ENCODE measurements around the gene SORBS1.

The SORBS1 gene

DNA sequence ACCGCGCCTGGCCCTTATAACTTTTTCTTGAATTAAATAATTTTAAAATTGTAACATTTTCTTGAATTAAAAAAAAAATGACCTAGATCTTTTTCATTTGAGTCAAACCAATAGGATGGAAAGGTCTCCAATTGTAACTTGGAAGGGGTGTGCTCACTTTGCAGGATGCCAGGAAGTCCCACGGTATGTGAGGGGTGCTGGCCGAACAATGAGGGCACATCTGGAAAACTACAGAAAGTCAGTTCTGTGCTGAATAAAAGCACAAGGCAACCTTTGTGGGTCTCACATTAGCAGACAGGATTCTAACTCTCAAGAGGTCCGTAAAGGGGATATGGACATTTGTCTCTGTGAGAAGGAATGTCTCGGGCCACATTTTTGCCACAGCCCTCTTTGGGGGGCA is 217.6 kb downstream of the SORBS1 start:
- DNase-seq (ENCODE audit: low read depth), result no peak

DNA sequence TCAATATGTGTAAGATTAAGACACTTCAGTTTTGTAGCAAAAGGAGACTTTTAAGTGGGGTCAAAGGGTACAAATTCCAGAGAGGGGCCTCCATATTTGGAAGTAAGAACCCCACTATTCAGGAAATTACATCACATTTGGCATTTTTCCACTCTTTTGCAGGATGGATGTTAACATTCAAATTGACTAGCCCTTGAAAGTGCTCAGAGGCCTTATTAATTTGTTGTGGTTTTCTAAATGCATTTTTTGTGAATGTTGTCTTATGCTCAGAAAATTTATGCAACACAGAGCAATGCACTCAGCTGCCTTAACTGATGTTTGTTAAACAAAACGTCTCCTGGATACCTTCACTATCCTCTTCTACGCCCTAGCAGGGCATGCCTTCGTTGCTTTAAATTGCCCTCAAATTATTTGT is 219.4 kb downstream of the SORBS1 start:
- DNase-seq (ENCODE audit: low read depth), result no peak

DNA sequence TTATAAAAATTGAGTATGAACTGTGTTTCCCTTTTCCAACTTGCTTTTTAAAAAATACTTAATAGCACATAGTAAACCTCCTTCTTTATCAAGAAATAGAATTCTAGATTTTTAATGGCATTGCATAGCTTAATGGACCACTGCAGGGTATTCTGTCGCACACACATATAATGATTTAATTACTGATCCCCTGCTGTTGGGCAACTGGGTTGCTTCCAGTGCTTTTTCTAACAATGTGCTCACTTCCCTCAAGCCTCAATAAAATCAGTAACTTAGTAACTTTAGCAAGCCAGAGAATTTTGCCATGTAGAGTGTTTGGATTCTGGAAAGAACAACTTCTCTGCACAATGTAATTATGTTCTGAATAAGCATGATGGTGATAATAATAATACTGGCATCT is 221.3 kb downstream of the SORBS1 start:
- DNase-seq (ENCODE audit: low read depth), result no peak

DNA sequence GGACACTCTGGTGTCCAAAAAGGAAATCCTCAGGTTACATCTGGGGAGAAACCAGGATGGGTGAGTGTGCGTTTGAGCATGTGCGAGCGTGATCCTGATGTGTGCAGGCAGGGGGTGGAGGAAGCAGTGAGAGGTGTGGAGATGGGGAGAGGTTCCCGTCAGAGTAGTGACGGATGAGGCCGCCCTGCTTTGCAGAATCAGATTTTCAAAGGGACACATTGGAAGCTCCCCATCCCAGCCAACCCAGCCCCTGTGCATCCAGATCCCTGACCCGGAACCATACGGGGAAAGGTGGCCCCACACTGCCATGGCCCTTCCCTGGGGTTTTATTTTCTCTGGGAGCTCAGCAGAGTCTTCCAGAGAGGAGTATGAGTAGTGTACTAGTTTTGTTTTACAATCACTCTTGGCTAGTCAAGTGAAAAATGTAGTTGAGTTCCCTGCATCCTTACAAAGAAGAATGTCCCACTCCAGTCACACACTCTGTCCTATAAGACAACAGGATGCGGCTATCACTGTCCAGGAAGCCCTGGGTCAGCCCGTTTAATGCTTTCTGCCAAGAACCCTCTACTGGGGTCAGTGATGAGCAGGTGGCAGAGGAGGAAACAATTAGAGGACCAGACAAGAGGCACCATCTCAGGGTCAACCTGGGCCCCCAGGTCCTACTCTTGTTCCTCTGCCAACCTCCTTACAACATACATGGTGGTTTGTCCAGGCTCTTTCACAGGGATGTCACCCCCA is 223.6 kb downstream of the SORBS1 start:
- no peak for DNase-seq (ENCODE audit: low read depth)

DNA sequence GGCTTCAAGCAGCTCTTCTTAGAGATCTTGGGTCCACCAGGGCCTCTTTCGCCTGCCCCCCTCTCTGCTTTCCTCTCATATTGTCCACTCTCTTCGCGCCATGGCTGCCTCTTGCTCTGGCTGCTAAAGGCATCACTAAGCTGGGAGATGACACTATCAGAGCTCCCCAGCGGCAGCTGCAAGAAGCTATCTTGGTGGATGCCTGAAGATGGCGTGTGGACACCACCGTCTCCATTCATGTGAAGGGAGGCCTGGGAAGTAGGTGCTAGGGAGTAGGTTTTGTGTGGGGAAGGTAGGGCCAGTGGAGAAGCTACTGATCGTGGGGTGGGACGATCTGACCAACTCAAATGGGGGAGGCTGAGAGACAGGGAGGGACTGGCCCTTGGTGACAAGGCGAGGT is 224.5 kb downstream of the SORBS1 start:
- DNase-seq (ENCODE audit: low read depth), result no peak

DNA sequence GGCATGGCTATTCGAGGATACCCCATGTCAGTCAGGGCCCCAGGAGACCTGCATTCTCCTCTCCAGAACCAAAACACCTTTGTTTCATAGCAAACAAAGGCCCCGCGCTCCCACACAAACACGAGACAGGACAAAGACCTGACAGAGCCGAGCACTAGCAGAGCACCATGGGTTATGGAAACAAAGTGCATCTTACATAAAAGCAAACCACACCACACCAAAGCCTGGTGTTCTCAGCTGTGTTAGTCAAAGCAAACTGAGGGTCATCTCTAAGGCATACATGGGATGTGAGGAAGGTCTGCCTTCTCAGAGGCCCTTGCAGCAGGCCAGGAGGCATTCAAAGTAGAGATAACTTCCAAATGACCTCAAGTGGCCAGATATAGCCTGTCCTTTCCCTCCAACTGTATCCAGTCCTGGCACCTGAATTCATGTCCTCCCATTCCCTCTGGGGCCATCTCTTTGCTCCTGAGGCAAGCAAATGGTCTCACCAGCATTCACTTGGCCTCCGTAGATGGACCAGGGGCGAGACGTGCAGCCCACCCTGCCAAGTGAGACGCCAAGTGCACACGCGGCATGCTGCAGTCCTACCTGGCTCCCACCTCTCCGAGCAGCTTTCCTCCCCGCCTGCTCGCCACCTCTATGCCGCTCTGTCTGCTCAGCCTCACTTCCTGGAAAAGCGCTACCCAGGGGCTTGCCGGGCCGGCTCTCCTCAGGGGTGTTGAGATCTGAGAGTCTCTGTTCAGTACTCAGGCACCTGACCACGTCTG is 225.1 kb downstream of the SORBS1 start:
- DNase-seq (ENCODE audit: low read depth), result no peak

DNA sequence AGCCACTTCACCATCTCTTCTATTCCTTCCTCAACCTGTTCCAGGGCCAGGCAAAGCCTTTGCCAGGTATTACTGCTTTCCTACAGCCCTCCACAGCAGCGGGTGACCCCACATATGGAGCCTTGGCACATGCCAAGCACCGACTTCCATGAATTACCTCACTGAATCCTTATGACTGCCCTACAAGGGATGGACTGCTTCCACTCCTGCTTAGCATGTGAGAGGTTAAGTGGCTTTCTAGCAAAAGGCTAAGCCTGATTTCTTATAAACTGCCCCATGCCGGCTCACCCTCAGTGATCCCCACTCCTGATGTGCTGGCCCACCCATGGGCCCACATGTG is 226.4 kb downstream of the SORBS1 start:
- no peak for DNase-seq (ENCODE audit: low read depth)

DNA sequence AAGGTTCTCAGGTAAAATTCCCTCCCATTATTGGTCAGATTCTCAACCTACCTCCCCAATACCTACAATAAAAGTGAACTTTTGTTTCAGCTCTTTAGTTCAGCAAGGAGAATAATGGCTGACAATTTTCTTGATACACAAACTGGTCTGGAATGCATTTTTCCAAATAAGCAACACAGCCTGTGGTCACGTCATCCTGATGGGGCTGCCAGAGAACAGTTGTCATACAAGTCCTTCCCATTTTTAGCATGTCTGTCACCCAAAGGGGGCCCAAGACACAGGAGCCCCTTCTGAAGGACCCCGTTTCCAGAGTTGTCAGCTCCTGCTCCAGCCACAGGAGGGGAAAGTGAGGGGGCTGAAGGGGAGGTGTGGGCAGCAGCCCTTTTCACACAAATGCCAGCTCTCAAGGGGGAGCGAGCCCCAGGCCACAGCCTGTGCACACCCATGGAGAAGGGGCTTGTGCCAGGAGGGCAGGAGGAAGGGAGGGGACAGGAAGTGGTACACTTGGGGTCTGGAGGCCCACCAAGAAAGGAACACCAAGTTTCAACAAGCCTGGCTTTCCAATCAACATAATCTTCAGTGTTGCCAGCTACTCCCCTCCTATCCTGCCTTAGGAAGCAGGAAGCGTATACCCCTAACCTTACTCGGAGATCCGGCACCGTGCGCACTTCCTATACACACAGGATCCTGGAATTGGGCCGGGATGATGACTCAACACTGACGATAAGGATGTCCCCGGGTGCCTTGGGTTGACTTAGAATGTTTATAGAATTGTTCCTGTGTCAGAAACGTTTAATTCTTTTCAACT is 227.0 kb downstream of the SORBS1 start:
- peak; percentile 33 for DNase-seq (ENCODE audit: low read depth)

DNA sequence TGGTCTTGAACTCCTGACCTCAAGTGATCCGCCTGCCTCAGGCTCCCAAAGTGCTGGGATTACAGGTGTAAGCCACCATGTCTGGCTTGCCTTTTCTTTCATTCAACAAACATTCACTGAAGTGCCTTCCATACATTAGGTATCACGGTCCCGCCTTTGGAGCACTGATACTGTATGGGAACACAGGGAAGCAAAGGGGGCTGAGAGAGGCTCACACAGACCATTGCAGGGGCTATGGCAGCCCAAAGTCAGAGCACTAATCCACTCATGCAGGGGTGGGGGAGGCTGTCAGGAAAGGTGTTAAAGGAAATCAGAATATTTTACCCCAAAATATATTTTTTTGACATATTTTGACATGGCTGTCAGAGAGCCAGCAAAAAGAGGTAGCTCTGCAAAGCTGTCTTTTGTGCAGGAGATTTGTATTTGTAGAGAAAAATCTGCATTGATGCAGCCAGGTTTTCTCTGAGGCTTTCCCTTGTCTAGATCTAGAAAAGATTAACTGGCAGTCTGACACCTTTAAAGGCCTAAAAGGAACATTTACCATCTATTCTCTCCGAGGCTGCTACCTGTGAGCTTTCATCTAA is 228.4 kb downstream of the SORBS1 start:
- no peak for DNase-seq (ENCODE audit: low read depth)

DNA sequence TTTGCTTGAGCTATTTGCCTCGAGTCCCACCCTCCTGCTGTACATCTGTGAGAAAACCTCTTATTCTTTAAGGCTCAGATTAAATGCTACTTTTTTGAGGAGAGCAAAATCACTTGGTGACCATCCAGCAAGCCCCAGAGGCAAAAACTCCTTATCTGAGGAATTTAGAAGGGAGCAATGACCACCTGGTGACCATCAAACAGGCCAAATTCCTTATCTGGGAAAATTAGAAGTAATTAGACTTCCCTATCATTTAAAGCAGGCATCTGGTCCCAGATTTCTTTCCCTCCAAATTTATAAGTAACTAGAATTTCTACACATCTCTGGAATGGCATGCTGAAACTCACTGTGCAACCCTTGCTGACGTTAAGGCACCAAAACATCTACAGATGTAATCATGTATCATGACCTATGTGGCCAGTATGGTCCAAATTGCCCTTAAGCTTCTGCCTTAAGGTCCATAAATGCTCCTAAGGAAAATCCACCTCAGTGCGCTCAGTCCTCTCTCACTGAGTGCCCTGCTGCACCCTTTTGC is 229.5 kb downstream of the SORBS1 start:
- no peak for DNase-seq (ENCODE audit: low read depth)

DNA sequence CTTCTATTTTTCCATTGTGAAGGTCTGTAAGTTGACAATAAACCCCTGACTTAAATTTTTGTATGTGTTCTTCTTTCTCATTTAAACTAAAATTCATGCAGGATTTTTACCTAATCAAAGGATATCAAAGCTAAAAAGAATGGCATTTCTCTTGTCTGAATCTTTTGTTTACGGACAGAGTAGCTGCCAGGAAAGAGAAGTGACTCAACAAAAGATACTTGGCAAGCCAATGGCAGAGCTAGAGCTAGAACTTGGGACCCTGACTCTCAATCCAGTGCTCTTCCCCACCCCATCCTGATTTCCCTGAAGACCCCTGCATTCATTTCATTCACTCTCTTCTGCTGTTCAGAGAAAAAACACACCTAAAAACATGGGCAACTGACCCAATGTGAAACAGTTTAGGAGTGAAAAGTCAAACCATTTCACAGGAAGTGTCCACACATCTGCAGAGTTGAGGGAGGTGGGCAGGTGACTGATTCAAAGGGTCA is 230.2 kb downstream of the SORBS1 start:
- DNase-seq (ENCODE audit: low read depth), result no peak

DNA sequence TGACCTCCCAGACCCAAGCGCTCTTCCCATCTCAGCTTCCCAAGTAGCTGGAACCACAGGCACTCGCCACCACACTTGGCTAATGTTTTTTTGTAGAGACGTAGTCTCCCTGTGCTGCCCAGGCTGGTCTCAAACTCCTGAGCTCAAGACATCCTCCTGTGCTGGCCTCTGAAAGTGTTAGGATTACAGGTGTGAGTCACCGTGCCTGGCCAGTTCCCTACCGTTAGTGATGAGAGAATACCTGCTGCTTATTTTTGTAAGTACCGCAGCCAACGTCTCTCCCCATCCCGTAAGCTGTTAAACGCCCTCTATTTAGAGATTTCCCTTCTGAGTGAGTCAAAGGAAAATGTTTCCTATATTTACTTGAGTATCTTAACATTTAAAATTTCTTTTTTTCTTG is 231.9 kb downstream of the SORBS1 start:
- no peak for DNase-seq (ENCODE audit: low read depth)

DNA sequence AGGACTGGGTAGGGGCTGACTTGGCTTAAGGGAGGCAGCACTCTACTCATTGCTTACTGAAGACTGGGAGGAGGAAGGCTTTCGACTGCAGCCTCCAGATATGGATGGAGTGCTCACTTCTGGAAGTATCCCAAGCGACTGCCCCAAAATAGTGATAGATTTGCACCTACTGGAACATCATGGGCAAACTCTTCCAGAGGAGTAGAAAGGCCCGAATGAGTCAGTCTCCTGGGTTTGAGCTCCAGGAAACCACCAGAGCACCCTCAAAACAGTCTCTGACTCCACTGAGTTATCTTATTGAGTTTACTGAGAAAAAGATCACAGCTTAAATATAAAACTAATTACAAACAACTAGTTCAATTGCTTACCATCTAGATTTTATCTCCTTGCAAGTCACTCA is 233.2 kb downstream of the SORBS1 start:
- no peak for DNase-seq (ENCODE audit: low read depth)

DNA sequence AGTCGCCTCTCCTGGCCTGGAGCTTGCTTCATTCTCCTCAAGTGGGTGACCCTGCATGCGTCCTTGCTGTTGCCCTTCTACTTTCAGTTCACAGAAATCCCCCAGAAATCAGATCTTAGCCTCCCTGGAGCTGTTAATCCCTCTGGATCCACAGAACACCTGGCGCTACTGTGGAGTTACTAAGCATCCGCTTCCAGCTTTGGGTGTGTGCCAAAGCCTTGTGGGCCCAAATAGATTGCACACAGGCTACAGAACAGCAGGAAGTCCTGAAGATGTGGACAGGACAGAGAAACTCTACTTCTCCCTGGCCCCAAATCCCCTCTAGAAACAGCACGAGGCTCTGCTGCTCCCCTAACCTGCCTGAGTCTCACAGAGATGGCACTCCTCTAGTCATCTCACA is 233.8 kb downstream of the SORBS1 start:
- DNase-seq (ENCODE audit: low read depth), result no peak

DNA sequence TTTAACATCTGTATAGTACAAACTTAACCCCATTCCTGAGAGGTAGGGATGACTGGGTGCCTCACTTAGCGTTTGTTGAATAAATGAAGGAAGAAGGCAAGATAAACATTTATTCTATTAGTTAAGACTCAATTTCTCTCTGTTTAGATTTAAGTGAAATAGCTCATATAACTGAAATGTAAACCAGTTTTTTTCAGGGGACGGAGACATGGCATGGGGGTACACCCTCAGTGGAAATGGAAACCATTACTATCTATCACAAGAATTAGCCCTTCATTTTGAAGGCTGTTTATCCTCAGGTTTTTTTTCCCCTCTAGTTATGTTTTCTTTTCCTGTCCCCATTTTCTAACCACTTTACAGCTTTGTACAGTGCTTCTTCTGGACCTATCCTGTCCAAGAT is 234.8 kb downstream of the SORBS1 start:
- no peak for DNase-seq (ENCODE audit: low read depth)

DNA sequence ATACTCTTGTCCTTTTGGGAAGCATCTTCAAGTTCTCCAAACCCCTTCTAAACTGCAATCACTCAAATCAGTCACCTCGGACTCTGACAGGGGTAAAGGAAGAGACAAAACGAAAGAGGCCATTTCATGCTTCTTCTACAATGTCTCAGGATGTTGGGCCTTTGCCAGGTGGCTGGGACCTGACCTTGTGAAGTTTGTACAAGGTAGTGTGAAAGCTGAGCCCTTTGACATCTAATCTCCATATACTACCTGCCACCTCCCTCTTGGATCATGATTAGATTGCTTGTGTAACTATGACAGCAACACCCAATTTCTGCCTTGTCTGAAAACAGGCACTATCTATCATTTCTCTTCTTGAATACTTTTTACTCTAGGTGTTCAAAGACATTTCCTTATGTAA is 235.3 kb downstream of the SORBS1 start:
- DNase-seq (ENCODE audit: low read depth), result no peak

DNA sequence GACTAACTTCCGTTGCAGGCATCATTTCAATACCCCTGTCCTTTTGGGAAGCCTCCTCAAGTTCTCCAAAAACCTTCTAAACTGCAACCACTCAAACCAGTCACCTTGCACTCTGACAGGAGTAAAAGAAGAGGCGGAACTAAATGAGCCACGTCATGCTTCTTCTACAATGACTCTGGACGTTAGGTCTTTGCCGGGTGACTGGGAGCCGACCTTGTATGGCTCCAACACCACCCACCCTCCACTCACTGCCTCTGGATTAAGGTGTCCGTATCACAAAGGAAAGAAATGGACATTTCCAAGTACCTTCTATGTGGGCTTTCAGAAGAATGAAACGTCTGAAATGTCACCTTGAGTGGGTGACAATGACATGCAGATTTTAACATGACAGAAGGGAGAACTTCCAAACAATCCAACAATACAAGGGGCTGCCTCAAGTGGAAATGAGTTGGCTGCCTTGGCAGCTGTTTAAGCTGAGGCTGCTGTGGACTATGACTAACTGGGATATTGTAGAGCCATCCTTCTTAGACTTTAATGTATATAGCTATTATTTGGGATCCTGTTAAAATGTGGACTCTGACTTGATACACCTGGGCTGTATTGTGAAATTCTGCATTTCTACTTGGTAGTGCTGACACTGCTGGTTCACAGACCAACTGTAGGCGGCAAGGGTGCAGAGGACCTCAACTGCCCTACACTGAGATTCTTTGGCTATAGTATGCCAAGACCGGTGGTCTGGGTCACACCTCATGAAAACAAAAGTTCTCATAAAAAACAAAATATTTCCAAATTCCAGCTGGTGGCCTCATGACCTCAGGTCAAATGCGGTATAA is 236.5 kb downstream of the SORBS1 start:
- no peak for DNase-seq (ENCODE audit: low read depth)

DNA sequence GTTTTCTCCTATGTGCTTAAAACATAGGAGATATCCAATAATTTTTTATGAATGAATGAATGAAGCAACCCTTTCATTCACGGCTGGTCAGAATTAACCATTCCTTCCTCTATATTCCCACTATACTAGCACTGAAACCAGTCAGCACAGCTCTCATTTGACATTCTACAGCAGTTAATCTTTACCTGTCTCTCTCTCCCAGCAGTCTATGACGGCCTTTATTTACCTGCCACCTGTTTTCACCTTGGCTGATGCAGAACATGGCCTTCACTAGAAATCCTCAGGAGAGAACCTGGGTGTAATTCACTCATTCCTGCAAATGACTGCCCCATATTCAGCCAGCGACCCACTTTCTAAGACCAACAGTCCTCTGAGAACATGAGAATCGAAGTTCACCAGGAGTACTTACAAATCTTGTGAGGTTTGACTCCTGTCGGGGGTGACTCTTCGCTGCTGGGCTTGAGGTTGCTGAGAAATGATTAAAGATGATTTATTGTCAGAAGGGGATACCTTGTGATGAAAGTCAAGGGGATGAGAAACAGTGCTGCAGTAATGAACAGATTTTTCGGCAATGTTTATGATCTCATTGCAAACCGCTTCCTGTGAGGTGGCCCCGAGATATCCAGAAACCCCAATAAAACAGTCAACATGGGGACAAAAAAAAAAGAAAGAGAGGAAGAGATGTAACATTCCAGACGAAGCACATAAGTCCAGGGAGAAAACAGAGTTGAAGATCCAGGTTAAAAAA is 239.4 kb downstream of the SORBS1 start:
- no peak for DNase-seq (ENCODE audit: low read depth)

DNA sequence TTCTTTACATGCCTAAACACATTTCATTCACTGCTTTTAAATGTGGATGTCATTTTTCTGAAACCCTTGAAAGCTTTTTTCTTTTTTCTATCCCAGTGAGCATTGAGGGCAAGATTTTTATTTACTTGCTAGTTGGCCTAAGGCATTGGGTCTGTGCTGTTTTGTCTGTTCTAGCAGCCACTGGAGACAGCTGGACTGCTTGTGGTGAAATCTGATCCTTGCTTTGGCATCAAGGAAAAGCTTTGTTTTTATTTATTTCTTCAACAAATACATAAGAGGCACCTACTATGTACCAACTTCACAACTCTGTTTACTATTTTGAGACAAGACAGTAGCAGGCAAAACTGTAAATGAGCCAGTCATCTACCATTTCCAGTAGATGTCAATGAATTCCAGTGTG is 241.9 kb downstream of the SORBS1 start:
- no peak for DNase-seq (ENCODE audit: low read depth)

DNA sequence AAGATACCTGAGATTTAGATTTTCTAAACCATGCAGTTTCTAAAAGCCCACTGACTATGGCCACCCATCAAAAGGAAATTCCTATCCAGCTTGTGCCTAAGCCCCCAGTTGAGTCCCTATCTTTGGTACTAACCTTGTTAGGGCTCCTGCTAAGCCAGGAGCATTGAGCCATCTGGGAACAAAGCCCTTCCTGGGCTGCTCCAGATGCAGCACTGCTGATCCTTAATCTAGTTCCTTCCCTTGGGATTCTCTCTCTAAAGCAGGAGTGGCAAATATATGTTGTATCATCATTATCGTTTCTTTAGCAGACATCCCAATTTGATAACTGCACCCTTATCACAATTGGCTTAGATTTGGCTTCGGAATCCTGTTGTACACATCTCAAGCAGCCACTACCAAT is 245.7 kb downstream of the SORBS1 start:
- no peak for DNase-seq (ENCODE audit: low read depth)
